GM12874 (cell line): ENCODE results near the gene CHST9.

Experiments used
- TF ChIP-seq, protein P1 (sequence below): IDR thresholded peaks from 2 replicates; pipeline ENCODE4 v1.5.1; 2011; ENCODE audit warnings: low read depth, mild to moderate bottlenecking, control low read depth, low read length, moderate library complexity; ENCODE audit not compliant: insufficient read depth

The CHST9 gene

DNA sequence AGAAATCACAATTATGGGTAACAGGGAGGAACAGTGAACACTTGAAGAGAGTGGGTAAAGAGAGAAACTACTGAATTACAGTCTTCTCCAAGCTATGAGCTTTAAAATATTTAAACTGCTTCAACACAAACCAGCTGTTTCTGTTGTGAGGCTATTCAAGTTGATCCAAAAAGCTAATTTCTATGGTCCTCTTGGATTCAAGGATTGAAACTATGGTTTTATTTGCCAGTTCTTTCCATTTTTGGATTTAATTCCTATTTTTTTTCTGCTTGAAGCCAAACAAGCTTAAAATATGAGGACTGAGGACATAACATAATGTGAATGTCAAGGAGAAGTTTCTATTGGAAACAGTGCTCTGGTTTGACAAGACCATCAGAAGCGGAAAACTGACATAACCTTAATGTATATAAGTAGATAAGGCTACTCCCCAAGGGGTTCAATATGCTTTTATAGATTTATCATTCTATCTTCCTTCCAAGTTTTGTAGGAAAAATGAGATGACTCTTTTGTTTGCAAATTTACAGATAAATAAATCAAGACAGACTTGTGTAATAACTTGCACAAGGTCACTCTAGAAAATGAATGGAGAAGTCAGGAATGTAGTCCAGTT lies 258.9 kb downstream of the CHST9 start:
- TF ChIP-seq, protein P1, sequence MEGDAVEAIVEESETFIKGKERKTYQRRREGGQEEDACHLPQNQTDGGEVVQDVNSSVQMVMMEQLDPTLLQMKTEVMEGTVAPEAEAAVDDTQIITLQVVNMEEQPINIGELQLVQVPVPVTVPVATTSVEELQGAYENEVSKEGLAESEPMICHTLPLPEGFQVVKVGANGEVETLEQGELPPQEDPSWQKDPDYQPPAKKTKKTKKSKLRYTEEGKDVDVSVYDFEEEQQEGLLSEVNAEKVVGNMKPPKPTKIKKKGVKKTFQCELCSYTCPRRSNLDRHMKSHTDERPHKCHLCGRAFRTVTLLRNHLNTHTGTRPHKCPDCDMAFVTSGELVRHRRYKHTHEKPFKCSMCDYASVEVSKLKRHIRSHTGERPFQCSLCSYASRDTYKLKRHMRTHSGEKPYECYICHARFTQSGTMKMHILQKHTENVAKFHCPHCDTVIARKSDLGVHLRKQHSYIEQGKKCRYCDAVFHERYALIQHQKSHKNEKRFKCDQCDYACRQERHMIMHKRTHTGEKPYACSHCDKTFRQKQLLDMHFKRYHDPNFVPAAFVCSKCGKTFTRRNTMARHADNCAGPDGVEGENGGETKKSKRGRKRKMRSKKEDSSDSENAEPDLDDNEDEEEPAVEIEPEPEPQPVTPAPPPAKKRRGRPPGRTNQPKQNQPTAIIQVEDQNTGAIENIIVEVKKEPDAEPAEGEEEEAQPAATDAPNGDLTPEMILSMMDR: no peak

DNA sequence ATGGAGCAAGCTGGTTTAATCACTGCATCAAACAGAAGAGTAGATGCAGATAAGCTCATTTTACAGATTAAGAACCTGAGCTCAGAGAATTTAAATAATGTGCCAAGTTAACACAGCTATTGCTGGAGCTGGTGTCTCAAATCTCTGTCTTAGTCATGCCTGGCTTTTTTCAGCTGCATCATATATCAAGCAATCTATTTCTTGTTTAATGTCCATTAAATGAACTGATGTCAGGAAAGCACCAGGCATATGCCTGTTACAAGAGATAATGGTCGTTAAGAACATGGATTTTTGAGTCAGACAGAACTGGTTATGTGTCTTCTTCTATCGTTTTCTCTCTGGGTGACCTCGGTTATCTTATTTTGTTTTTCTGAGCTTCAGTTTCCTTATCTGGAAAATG lies 259.8 kb downstream of the CHST9 start:
- TF ChIP-seq, protein P1: no peak

DNA sequence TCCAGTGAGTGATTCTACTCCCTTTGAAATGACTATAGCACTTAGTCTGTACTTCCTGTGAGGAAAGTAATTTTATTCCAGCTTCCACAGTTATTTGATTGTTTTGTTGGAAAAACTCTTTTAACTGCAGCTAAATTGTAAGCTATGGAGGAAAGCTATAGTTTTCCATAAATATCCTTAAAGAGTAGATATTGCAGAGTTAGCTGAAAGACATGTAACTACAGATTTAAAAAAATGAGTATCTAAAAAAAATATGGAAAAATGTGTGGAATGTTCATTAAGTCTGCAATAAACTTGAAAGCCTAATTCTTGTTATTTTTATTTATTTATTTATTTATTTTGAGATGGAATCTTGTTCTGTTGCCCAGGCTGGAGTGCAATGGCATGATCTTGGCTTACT lies 262.8 kb downstream of the CHST9 start:
- TF ChIP-seq, protein P1: no peak

DNA sequence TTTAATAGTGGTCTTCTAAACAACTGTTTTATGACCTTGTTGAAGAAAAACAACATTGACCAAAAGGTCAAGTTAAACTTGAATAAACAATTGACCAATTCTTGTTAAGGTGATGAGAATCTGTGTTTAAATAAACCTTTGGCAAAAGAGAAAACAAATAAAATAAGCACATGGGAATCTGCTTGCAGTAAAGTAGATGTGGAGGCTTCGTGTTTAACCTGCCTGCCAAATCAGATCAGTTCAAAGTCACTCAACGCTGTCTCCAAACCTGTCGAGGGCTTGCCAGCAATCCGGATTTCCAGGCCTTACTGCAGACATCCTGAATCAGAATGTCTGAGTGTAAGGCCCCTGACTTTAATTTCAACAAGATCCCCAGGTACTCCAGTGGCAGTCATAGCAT lies 264.5 kb downstream of the CHST9 start:
- TF ChIP-seq, protein P1: no peak

DNA sequence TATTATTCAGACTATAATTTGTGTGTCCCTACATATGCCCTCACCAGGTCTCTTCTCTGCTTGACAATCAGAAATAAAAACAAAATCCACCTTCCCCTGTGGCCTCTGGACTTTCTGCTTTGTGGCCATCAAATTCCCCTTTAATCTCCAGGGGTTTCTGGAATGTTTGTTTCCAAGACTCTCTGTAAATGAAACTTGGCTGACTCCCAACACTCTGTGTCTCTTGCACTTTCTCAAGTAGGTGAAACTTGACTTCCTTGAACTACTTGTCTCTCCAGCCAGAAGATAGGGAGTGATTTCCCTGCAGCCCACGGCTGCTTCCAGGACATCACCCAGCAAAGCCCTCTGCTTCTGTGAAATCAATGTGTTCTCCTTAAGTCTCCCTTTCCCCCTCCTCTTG lies 265.5 kb downstream of the CHST9 start:
- TF ChIP-seq, protein P1: no peak

DNA sequence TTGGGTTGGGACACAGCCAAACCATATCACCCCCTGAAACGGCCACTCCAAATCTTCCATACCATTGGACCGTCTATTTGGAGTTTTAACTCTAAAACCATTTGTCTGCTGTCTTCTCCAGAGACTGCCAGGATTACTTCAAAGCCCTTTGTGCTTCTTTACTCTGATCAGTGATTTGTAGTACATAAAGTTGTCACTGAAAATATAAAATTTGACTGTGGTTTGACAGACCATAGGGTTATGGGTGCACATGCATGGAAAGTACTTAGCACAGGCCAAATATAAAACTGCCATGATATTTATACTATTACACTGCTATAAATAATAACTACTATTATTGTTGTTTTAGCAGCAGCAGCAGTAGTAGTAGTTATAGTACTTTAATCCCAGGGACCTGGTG lies 265.9 kb downstream of the CHST9 start:
- TF ChIP-seq, protein P1: no peak

DNA sequence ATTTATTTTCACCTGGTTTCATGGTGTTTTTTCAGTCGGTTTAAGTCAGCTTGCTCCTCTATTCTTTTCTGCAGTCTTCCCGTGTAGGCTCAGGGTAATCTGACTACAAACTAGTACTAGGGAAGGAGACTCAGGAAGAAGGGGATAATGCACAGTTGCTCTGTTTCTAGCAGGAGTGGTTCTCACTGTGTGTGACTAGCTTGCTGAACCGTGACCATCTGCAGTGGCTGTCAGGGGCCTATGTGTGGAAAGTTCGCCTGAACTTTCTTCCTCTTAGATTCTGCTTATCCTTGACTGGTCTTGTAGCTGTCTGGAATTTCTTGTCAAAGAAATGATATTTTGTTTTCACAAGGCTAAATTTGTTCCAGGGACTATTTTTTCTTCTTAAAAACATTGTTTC lies 273.3 kb downstream of the CHST9 start:
- TF ChIP-seq, protein P1: no peak
